ENCODE results near the gene PTGR3. TPM values are rescaled to one million over a fixed set of nuclear protein-coding genes. Genes with fewer than 3 reads are reported as not detected.

Gene PTGR3
- total and polyA plus RNA-seq, 2 donors (not counting 1 experiment from before 2014, with no cell fraction given) = 27.5 to 30.2 TPM

- Histone ChIP-seq H4K20me1 (ENCODE audit: control insufficient read depth, insufficient read depth, low read length, poor library complexity, severe bottlenecking) (no peaks in the 10 kb centered on the region), H3K9ac (ENCODE audit: low read length) (no peak overlapping the region), H3K79me2 (ENCODE audit: control insufficient read depth, insufficient read depth, low read length) (peaks cover 61% of the 10 kb centered on the region), H3K9me3 (ENCODE audit: control extremely low read depth in 1 of 3, control insufficient read depth in 2 of 3, insufficient read depth in 1 of 3, low read length in 2 of 3) (peaks cover 0 to 18% (median 0%) of the 10 kb centered on the region in 3 donors), H2AFZ (ENCODE audit: insufficient read depth, low read depth, low read length, poor library complexity, severe bottlenecking) (no peak overlapping the region), H3K36me3 (replicated peaks in 1 of 2; ENCODE audit: control extremely low read depth in 1 of 2, control insufficient read depth in 1 of 2, extremely low read depth in 1 of 2, insufficient read depth in 2 of 2, low read length in 1 of 2) (no peaks in the 10 kb centered on the region), H3K27ac (ENCODE audit: low read length in 2 of 2) (no peak overlapping the region), H3K4me3 (ENCODE audit: control extremely low read depth in 1 of 5, extremely low read depth in 1 of 5, insufficient read depth in 1 of 5, low read depth in 2 of 5, low read length in 4 of 5) (no peak overlapping the region), H3K4me2 (replicated peaks; ENCODE audit: low read depth, low read length, poor library complexity, severe bottlenecking) (no peak overlapping the region), H3K27me3 (replicated peaks in 1 of 4; ENCODE audit: control extremely low read depth in 1 of 4, control insufficient read depth in 3 of 4, insufficient read depth in 4 of 4, low read length in 3 of 4) (no peaks in the 10 kb centered on the region), H3K4me1 (ENCODE audit: control insufficient read depth in 2 of 2, insufficient read depth in 2 of 2, low read length in 2 of 2) (peaks cover 0 to 3% of the 10 kb centered on the region in 2 donors)
- no peak for DNase-seq
- ChIA-PET CTCF (no interaction called here), POLR2A (no interaction called here)
- H3K4me1 Mint-ChIP-seq = peaks cover 6% of the 10 kb centered on the region
- 94% methylated on average over 13 of the region's 13 CpGs for WGBS (ENCODE audit: insufficient coverage)
- no peak overlapping the region for H3K4me3 Mint-ChIP-seq
- TF ChIP-seq EZH2 (IDR thresholded peaks at IDR 0.05; ENCODE audit: borderline replicate concordance, insufficient read depth, low read depth, low read length, poor library complexity, severe bottlenecking) (no peak), CTCF (IDR thresholded peaks at IDR 0.05) (no peak)
- intact Hi-C loops (cut with micrococcal nuclease) = no loop called here
- H3K27ac Mint-ChIP-seq = no peak overlapping the region
- no peak for ATAC-seq (ENCODE audit: low read depth)
- H3K9me3 Mint-ChIP-seq (ENCODE audit: insufficient read depth) = no peaks in the 10 kb centered on the region
- H3K27me3 Mint-ChIP-seq = no peaks in the 10 kb centered on the region
These were observed 29.2 kb upstream of the PTGR3 start for GRCh38 chr18:75238100-75238499.

GRCh38 chr18:75235896-75236295 is 27.0 kb upstream of the PTGR3 start:
- WGBS (ENCODE audit: insufficient coverage) = 82% methylated on average over 11 of the region's 13 CpGs
- Histone ChIP-seq H3K9ac (ENCODE audit: low read length) (no peak overlapping the region), H3K9me3 (ENCODE audit: control extremely low read depth in 1 of 3, control insufficient read depth in 2 of 3, insufficient read depth in 1 of 3, low read length in 2 of 3) (peaks cover 0 to 10% (median 0%) of the 10 kb centered on the region in 3 donors), H3K36me3 (replicated peaks in 1 of 2; ENCODE audit: control extremely low read depth in 1 of 2, control insufficient read depth in 1 of 2, extremely low read depth in 1 of 2, insufficient read depth in 2 of 2, low read length in 1 of 2) (no peaks in the 10 kb centered on the region), H3K4me3 (ENCODE audit: control extremely low read depth in 1 of 5, extremely low read depth in 1 of 5, insufficient read depth in 1 of 5, low read depth in 2 of 5, low read length in 4 of 5) (no peak overlapping the region), H3K27ac (ENCODE audit: low read length in 2 of 2) (no peak overlapping the region), H3K4me2 (replicated peaks; ENCODE audit: low read depth, low read length, poor library complexity, severe bottlenecking) (no peak overlapping the region), H3K27me3 (replicated peaks in 1 of 4; ENCODE audit: control extremely low read depth in 1 of 4, control insufficient read depth in 3 of 4, insufficient read depth in 4 of 4, low read length in 3 of 4) (no peaks in the 10 kb centered on the region), H2AFZ (ENCODE audit: insufficient read depth, low read depth, low read length, poor library complexity, severe bottlenecking) (no peak overlapping the region), H3K4me1 (ENCODE audit: control insufficient read depth in 2 of 2, insufficient read depth in 2 of 2, low read length in 2 of 2) (peaks cover 0 to 3% of the 10 kb centered on the region in 2 donors), H4K20me1 (ENCODE audit: control insufficient read depth, insufficient read depth, low read length, poor library complexity, severe bottlenecking) (no peaks in the 10 kb centered on the region), H3K79me2 (ENCODE audit: control insufficient read depth, insufficient read depth, low read length) (peaks cover 55% of the 10 kb centered on the region)
- no peaks in the 10 kb centered on the region for H3K9me3 Mint-ChIP-seq (ENCODE audit: insufficient read depth)
- ChIA-PET CTCF (no interaction called here), POLR2A (no interaction called here)
- H3K4me1 Mint-ChIP-seq = peaks cover 6% of the 10 kb centered on the region
- intact Hi-C loops (cut with micrococcal nuclease) = no loop called here
- DNase-seq (no peak), ATAC-seq (ENCODE audit: low read depth) (no peak)
- no peak overlapping the region for H3K4me3 Mint-ChIP-seq
- H3K27ac Mint-ChIP-seq = no peak overlapping the region
- TF ChIP-seq EZH2 (IDR thresholded peaks at IDR 0.05; ENCODE audit: borderline replicate concordance, insufficient read depth, low read depth, low read length, poor library complexity, severe bottlenecking) (no peak), CTCF (IDR thresholded peaks at IDR 0.05) (no peak)
- H3K27me3 Mint-ChIP-seq = no peaks in the 10 kb centered on the region
